ENCODE data around the gene POLR1D. TPM values are rescaled to one million over a fixed set of nuclear protein-coding genes. Genes with fewer than 3 reads are reported as not detected.

The POLR1D gene, protein sequence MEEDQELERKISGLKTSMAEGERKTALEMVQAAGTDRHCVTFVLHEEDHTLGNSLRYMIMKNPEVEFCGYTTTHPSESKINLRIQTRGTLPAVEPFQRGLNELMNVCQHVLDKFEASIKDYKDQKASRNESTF
- total RNA-seq, result 100 to 1,000 TPM; 125 to 127 TPM

DNA sequence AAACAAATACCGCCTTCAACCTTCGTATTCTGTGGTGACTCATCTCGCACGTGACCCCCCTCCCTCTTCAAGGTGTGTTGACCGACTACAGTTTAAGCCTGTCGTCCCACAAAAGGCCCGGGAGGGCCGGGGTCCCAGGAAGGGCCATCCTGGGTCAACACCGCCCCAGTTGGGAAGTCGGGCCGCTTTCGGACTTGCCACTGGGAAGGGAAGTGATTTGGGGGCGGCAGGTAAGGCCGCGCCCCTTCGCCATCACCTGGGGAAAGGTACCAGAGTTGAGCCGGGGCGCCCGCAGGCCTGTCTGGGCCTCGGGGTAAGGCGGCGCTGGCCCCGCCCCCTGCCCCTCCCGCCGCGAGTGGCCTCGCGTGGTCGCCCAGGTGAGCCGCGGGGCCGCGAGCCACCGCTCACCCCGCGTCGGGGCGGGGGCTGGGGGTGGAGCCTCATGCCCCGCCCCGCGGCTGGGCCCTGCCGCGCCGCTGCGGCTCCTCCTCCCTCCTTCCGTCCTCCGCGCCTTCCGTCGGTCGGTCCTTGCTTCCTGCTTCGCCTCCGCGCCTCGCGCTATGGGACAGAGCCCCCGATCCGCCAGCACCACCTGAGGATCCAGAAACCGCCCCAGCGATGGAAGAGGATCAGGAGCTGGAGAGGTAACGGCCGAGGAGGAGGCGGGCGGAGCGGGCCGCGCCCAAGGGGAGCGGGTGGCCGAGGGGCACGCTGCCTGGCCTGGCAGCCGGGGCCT is at the start of gene POLR1D:
POLR1D (plus strand) TSS at position 527 of the 736 bp plus-strand sequence; CDS start at position 619, 92 bp downstream.
- Mint-ChIP-seq H3K27ac (peak within 1 kb of the TSS; percentile 94), H3K27me3 (no peaks in the 10 kb centered on the region), H3K4me3 (peak within 1 kb of the TSS; percentile 94), H3K4me1 (peaks cover 61% of the 10 kb centered on the region), H3K9me3 (no peaks in the 10 kb centered on the region), H3K36me3 (ENCODE audit: low read depth) (peaks cover 37% of the 10 kb centered on the region)
- ChIA-PET POLR2A (interaction anchor here (0.6 to 4.6 kb wide), 23 partner anchors 10 to 835 kb away, joined by 3 to 76 read pairs (median 4); partner anchors contain the start of genes GTF3A, MTIF3, PAN3 and RPL21), CTCF (interaction anchor here (0.7 to 3.8 kb wide), 8 partner anchors 15 to 490 kb away, joined by 3 to 15 read pairs (median 3); partner anchors contain the start of gene MTIF3)
- DNase-seq, result peak; percentile 84

DNA sequence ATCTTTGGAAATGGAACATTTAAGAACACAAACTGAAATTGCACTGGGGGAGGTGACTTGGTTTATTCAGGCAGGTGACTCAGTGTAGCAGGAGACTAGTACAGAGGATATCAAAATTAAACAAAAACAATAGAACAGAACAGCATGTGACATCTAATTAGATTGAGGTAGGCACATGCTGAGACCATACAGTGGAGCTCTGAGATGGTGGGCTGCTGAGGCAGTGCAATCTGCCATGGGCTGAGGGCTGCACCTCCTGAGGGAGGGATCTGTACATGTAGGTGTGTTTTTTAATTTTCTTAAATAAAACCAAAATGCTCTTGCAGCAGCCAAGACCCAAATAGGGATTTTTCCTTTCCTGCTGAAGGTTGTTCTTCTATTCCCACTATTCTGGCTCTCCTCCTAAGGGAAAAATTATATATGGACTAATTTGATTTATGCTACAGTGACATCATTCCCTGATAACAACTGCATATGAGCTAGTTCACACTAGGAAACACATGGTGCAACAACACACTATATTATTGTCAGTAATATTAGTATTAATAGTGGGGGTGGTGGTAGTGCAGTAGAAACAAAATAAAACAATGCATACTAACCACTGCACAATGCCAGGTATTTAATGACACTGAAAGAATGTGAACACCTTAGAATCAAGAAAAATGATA is 49.3 kb upstream of the POLR1D start:
- CTCF ChIA-PET, result interaction anchor here (1.0 to 1.2 kb wide), 2 partner anchors 256 to 382 kb away, joined by 3 read pairs; no protein-coding TSS in a partner anchor
- peaks cover 15% of the 10 kb centered on the region for H3K4me1 Mint-ChIP-seq
- DNase-seq, result no peak
- peaks cover 13% of the 10 kb centered on the region for H3K36me3 Mint-ChIP-seq (ENCODE audit: low read depth)
- POLR2A ChIA-PET, result no interaction called here
- no peak overlapping the region for H3K4me3 Mint-ChIP-seq
- no peak overlapping the region for H3K27ac Mint-ChIP-seq
- H3K9me3 Mint-ChIP-seq, result no peaks in the 10 kb centered on the region
- no peaks in the 10 kb centered on the region for H3K27me3 Mint-ChIP-seq

DNA sequence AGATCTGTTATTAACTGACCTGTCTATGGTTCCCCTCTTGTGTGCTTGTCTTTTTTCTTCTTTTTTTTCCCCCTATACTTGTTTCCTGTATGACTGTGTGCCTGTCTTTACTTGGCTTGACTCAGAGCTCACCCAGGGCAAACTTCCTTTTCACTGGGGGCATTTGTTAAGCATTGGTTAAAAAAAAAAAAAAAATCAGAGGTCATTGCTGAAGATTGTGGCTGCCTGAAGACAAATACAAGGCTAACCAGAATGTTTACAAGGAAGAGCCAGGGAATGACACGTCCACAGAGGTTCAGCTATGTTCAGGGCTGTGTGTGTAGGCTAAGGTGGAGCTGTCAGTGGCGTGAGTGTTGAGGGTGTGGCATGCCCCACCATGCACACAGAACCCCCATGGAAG is 48.4 kb upstream of the POLR1D start:
- Mint-ChIP-seq H3K4me1 (peaks cover 15% of the 10 kb centered on the region), H3K36me3 (ENCODE audit: low read depth) (peaks cover 18% of the 10 kb centered on the region), H3K27ac (no peak overlapping the region), H3K4me3 (no peak overlapping the region), H3K9me3 (no peaks in the 10 kb centered on the region), H3K27me3 (no peaks in the 10 kb centered on the region)
- no peak for DNase-seq
- CTCF ChIA-PET, result interaction anchor here (0.7 to 1.2 kb wide), 3 partner anchors 255 to 570 kb away, joined by 3 read pairs; no protein-coding TSS in a partner anchor
- POLR2A ChIA-PET, result no interaction called here

DNA sequence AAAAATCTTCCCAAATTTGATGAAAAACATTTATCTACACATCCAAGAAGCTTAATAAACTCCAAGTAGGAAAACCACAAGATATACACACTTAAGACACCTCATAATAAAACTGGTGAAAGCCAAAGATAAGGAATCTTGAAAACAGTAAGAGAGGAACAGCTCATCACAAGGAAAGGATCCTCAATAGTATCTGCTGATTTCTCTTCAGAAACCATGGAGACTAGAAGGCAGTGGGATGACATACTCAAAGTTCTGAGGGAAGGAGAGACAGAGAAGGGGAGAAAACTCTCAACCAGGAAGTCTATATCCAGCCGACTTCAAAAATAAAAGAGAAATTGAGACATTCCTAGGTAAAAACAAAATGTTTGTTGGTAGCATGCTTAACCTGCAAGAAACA is 47.0 kb upstream of the POLR1D start:
- no peak for DNase-seq
- CTCF ChIA-PET, result no interaction called here
- peaks cover 22% of the 10 kb centered on the region for H3K36me3 Mint-ChIP-seq (ENCODE audit: low read depth)
- H3K9me3 Mint-ChIP-seq, result no peaks in the 10 kb centered on the region
- no peaks in the 10 kb centered on the region for H3K27me3 Mint-ChIP-seq
- no peak overlapping the region for H3K27ac Mint-ChIP-seq
- peaks cover 12% of the 10 kb centered on the region for H3K4me1 Mint-ChIP-seq
- no peak overlapping the region for H3K4me3 Mint-ChIP-seq
- POLR2A ChIA-PET, result no interaction called here

DNA sequence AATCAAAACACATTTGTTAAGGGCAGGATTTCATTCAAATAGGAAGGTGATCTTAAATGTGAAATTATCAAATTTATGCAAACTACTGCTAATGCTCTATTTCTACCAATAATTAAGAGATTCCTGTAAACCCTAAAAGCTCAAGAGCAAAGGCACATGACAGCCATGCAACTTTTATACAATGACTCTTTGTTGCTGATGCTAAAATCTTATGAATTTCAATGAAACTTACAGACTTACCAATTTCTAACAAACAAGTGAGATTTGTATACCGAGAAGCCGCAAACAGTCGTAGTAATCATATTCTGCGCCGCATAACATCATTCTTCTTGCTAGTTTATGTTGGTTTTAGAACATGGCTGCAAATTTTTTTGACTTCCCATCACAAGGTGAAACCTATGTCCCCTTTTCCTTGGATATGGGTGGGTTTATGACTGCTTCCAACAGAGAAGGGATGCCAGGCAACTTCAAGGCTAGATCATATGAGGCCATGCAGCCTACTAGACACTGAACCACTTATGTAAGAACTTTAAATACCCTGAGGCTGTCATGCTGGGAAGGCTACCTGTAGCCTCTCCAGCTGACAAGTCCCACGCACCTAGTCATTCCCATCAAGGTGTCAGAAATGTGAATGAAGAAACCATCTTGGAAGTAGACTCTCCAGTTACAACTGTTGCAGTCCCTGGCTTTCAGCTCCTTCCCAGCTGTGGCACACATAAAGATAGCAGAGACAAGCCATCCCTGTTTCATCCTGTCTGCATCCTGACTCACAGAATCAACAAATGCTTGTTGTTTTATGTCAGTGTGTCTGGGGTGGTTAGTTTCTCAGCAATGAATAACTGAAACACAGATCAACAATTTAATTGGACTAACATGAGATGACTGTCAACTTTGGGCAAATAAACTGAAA is 43.3 kb upstream of the POLR1D start:
- no peak overlapping the region for H3K27ac Mint-ChIP-seq
- POLR2A ChIA-PET, result interaction anchor here (1.0 kb wide), 1 partner anchor 13 kb away, joined by 3 read pairs; no protein-coding TSS in a partner anchor

DNA sequence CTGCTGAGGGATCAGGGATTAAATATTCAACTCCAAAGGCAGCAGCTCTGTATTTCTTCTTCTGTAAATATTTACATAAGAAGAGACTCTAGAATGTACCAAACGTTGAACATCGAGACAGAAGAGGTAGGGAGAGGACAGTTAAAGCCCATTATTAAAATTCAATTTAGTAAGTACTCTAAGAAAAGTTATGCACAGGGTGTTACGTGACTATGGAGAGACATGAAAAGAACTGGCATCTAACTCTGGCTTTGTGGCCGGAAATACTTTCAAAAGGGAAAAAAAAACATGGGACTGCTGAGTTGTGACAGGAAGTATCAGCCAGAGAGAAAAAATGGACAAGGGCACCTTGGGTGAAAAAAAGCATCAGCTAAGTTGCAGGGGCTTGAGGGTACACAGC is 38.0 kb upstream of the POLR1D start:
- peaks cover 4% of the 10 kb centered on the region for H3K36me3 Mint-ChIP-seq (ENCODE audit: low read depth)
- H3K4me1 Mint-ChIP-seq, result peaks cover 12% of the 10 kb centered on the region
- DNase-seq, result no peak
- H3K4me3 Mint-ChIP-seq, result no peak overlapping the region
- CTCF ChIA-PET, result no interaction called here
- POLR2A ChIA-PET, result no interaction called here
- H3K27ac Mint-ChIP-seq, result no peak overlapping the region
- H3K27me3 Mint-ChIP-seq, result no peaks in the 10 kb centered on the region
- no peaks in the 10 kb centered on the region for H3K9me3 Mint-ChIP-seq

More for the DNA sequence above, 43.3 kb upstream of the POLR1D start:
- Mint-ChIP-seq H3K4me3 (no peak overlapping the region), H3K36me3 (ENCODE audit: low read depth) (peaks cover 23% of the 10 kb centered on the region), H3K27me3 (no peaks in the 10 kb centered on the region), H3K4me1 (peaks cover 7% of the 10 kb centered on the region), H3K9me3 (no peaks in the 10 kb centered on the region)
- CTCF ChIA-PET, result no interaction called here
- DNase-seq, result no peak

DNA sequence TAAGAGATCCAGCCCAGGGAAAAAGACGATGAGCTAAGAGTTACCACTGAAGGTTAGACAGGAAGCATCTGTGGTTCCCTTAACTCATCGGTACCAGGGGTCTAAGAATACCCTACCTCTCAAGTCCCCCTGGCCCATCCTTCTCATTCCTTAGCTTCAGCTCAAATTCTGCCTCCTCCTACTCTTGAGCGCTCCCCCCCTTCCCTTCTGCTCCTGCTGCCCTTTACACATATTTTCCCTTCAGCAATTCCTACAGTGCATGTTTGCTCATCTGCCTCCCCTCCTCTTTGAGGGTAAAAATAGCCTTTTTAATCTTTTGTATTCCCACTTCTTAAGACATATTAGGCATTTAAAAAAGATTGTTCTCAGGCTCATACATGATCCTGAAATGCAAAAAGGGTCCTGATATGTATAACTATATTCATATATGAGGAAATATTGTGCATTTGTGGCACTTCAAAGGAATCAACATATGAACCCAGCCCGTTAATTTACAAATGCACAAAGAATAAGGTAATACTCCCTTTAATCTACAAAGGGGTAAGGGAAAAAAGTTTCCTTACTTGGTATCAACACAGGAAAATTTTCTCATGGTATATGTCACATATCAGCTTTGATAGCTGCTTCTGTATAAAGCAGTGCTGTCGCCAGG is 34.5 kb upstream of the POLR1D start:
- H3K4me1 Mint-ChIP-seq, result peaks cover 12% of the 10 kb centered on the region
- ChIA-PET POLR2A (no interaction called here), CTCF (interaction anchor here (1.1 kb wide), 1 partner anchor 8 kb away, joined by 3 read pairs; no protein-coding TSS in a partner anchor)
- no peaks in the 10 kb centered on the region for H3K27me3 Mint-ChIP-seq
- no peak for DNase-seq
- no peaks in the 10 kb centered on the region for H3K9me3 Mint-ChIP-seq
- H3K27ac Mint-ChIP-seq, result no peak overlapping the region
- H3K36me3 Mint-ChIP-seq (ENCODE audit: low read depth), result no peaks in the 10 kb centered on the region
- H3K4me3 Mint-ChIP-seq, result no peak overlapping the region

DNA sequence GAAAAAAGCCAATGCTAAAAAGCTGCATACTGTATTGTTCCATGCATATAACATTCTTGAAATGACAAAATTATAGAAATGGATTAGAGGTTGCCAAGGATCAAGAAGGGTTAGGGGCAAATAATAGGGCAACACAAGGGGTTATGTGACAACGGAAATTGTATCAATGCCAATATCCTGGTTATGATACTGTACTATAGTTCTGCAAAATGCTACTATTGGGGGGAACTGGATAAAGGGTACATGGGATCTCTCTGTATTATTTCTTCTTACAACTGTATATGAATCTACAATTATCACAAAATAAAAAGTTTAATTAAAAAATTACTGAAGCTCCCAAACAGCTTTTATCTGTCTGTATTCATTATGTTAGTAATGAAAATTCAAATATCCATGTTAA is 33.3 kb upstream of the POLR1D start:
- POLR2A ChIA-PET, result no interaction called here
- Mint-ChIP-seq H3K9me3 (no peaks in the 10 kb centered on the region), H3K36me3 (ENCODE audit: low read depth) (no peaks in the 10 kb centered on the region), H3K27ac (no peak overlapping the region), H3K4me1 (peaks cover 9% of the 10 kb centered on the region), H3K27me3 (no peaks in the 10 kb centered on the region), H3K4me3 (no peak overlapping the region)
- DNase-seq, result no peak
- CTCF ChIA-PET, result no interaction called here

DNA sequence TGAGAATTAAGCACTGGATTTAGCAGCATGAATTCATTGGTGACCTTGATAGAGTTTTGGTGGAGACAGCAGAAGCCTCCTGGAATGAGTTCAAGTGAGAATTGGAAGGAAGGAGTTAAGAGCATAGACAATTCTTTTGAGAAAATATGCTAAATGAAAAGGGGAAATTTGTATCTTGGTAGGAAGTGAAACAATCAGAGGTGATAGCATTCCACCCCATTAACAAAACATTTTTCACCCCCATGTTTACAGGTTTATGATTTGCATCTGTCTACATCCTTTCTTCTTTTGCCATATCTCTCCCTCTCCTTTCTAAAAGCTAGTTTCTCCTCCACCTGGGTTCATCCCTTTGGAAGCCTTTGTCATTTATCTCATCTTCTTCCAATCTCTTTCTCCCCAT is 28.8 kb upstream of the POLR1D start:
- H3K4me3 Mint-ChIP-seq, result no peak overlapping the region
- ChIA-PET POLR2A (no interaction called here), CTCF (no interaction called here)

DNA sequence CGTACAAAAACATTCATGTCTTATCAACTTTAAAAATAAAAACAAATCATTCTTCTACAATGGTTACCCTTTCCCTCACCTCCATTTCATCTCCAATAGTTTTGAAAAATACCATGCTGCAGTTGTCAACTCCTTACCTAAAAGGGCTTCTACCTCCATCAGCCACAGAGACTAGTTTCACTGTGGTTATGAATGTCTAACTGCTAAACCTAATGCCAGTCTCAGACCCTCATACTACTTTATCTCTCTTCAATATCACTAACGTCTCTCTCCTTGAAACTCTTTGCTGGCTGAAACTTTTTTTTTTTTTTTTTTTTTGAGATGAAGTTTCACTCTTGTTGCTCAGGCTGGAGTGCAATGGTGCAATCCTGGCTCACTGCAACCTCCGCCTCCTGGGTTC is 28.4 kb upstream of the POLR1D start:
- no peaks in the 10 kb centered on the region for H3K36me3 Mint-ChIP-seq (ENCODE audit: low read depth)

More for the DNA sequence above, 28.8 kb upstream of the POLR1D start:
- Mint-ChIP-seq H3K27me3 (no peaks in the 10 kb centered on the region), H3K9me3 (no peaks in the 10 kb centered on the region), H3K4me1 (no peaks in the 10 kb centered on the region), H3K27ac (no peak overlapping the region), H3K36me3 (ENCODE audit: low read depth) (no peaks in the 10 kb centered on the region)
- DNase-seq, result no peak

DNA sequence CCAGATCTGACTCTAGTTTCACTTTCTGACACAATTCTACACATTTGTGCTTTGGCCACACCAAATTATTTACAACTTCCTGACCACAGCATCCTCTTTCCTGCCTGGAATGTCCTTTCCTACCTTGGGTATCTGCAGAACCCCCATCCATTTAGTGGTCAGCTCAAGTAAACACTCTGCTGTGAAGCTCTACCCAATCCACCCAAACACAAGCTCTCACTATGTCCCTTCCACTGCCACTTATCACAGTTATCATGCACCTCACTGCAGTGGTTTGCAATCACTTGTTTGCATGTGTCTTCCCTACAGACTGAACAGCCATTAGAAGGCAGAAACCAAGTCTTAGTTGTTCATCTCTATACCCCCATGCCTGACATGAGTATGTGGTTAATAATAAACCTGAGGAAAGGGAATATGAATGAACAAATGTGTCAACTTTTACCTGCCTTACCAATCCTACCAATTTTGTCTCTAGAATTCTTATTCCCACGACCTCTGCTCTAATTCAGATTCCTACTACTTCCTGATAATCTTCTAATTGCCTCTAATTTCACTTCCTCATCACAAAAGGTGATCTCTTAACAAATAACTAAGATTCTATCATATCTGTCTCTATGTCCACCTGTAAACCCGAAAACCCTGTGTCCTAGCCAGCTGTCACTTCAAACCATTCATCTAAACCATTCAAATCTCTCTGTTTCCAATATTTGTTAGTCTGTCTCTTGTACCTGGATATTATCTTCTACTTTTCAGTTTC is 26.5 kb upstream of the POLR1D start:
- Mint-ChIP-seq H3K27me3 (no peaks in the 10 kb centered on the region), H3K27ac (no peak overlapping the region), H3K9me3 (no peaks in the 10 kb centered on the region), H3K4me3 (no peak overlapping the region), H3K36me3 (ENCODE audit: low read depth) (no peaks in the 10 kb centered on the region), H3K4me1 (no peaks in the 10 kb centered on the region)
- ChIA-PET POLR2A (no interaction called here), CTCF (interaction anchor here (0.9 kb wide), 1 partner anchor 9 kb away, joined by 3 read pairs; no protein-coding TSS in a partner anchor)
- no peak for DNase-seq

More for the DNA sequence above, 28.4 kb upstream of the POLR1D start:
- ChIA-PET POLR2A (interaction anchor here (1.0 kb wide), 1 partner anchor 27 kb away, joined by 3 read pairs; the partner anchor contains the start of gene LNX2), CTCF (no interaction called here)
- H3K4me1 Mint-ChIP-seq, result no peaks in the 10 kb centered on the region
- DNase-seq, result no peak
- H3K27me3 Mint-ChIP-seq, result no peaks in the 10 kb centered on the region
- no peak overlapping the region for H3K4me3 Mint-ChIP-seq
- H3K27ac Mint-ChIP-seq, result no peak overlapping the region
- no peaks in the 10 kb centered on the region for H3K9me3 Mint-ChIP-seq

DNA sequence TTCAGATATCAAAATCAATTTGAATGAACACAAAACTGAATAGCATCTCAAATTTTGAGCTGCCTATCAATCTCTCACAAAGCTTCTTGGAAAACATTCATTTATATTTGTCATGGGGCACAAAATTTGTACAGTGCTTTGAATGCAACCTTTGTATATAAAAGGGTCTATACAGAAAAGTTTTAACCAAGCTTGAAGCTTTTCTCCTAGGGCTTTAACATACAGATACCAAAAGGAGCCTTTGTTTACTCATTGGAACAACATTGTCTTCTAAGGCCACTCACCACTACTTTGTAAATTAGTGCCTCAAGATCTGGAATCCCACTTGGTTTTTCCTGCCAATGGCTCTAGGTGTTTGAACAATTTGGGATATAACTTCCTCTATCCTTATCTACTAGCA is 22.6 kb upstream of the POLR1D start:
- H3K4me1 Mint-ChIP-seq, result no peaks in the 10 kb centered on the region
- ChIA-PET CTCF (interaction anchor here (1.1 kb wide), 1 partner anchor 21 kb away, joined by 5 read pairs; the partner anchor contains the start of gene LNX2), POLR2A (no interaction called here)

More for the DNA sequence above, 22.6 kb upstream of the POLR1D start:
- no peak for DNase-seq
- Mint-ChIP-seq H3K27me3 (no peaks in the 10 kb centered on the region), H3K9me3 (no peaks in the 10 kb centered on the region), H3K27ac (no peak overlapping the region), H3K4me3 (no peak overlapping the region), H3K36me3 (ENCODE audit: low read depth) (no peaks in the 10 kb centered on the region)

All from activated CD4-positive, alpha-beta memory T cell treated with anti-CD3 and anti-CD28 coated beads, Interleukin-2, amount 10 ng/mL, durations not matched to agents 7 days and 5 days (primary cell).